Stimulated activated CD8-positive, alpha-beta memory T cell treated with anti-CD3 and anti-CD28 coated beads, Interleukin-4, amount 100 ng/mL, for 24 hours (primary cell): Measurements from ENCODE around the gene FARSA.
A peak's percentile ranks its signal among the peaks of the same experiment; 100 is the strongest.
"Not testable (repeated sequence)": the region's sequence is repeated elsewhere in the genome, so short reads cannot be mapped to it uniquely, and the experiment has no call there.

Source experiments
- DNase-seq: peaks from one replicate; pipeline ENCODE4 v3.0.0-alpha.2; 2020; ENCODE audit warnings: low read depth

Gene FARSA

DNA sequence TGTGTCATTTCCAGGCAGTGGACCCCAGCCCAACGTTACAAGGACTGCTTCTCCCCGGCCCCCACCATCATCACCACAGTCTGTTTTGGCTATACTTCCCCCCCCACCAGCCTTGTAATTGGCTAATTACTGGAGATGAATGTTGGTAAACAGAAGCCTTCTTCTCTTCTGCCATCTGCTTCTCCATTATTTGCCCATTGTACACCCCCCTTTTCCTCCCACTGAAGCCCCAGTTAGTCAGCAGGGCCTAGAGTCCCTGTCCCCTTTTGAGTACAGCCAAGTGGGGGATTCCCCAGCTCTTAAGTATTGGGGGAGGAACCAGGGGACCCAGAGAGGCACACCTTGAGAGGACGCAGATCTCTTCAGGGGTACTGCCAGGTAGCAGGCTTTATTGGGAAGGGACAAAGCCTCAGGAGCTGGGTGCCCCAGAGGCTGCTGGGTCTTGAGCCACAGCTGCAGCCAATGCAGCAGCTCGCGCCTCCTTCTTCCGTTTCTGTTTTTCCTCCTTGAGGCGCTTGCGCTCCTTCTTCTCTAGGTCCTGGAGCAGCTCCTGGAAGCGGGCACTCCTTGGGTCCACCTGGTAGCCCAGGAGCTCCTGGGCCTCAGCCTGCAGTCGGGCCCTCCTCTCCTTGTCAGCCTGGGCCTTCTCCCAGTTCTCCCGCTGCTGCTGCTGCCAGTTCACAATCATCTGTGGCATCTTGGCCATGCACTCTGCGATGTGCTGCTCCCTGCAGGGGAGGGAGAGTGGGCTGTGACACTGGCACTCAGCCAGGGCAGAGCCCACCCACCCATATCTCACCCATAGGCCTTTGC lies 20.5 kb upstream of the FARSA start:
- no peak for DNase-seq

DNA sequence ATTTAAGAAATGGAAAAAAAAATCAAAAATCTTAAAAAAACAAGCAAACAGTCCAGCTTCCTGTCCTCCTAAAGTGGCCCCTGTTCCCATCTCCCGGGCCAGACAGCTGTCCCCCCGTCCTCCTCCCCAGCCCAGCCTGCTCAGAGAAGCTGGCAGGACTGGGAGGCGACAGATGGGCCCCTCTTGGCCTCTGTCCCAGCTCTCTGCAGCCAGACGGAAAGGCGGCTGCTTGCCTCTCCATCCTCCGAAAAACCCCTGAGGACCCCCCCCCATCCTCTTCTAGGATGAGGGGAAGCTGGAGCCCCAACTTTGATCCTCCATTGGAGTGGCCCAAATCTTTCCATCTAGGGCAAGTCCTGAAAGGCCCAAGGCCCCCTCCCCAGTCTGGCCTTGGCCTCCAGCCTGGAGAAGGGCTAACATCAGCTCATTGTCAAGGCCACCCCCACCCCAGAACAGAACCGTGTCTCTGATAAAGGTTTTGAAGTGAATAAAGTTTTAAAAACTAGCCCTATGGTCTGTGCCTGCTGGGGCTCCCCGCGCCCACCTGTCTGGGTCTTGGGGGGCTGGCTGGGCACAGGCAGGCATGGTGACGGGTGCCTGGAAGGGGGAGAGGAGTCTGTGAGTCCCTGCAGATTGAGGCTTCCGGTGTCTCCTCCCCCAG lies 19.8 kb upstream of the FARSA start:
- DNase-seq: no peak

DNA sequence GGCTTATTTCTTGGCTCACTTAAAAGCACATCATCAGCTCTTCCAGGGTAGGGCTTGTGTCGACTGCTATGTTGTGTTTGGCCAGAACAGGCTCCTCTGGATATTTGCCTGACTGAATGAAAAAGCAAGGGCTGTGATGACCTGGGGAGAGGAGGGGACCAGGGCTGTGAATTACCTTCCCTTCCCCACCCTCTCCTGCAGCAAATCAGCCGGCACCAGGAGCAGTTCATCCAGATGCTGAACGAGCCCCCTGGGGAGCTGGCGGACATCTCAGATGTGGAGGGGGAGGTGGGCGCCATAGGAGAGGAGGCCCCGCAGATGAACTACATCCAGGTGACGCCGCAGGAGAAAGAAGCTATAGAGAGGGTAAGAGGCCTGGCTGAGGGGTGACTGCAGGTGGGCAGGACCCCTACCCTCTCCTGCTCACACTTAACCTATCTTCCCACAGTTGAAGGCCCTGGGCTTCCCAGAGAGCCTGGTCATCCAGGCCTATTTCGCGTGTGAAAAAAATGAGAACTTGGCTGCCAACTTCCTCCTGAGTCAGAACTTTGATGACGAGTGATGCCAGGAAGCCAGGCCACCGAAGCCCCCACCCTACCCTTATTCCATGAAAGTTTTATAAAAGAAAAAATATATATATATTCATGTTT lies 19.1 kb upstream of the FARSA start:
- no peak for DNase-seq

DNA sequence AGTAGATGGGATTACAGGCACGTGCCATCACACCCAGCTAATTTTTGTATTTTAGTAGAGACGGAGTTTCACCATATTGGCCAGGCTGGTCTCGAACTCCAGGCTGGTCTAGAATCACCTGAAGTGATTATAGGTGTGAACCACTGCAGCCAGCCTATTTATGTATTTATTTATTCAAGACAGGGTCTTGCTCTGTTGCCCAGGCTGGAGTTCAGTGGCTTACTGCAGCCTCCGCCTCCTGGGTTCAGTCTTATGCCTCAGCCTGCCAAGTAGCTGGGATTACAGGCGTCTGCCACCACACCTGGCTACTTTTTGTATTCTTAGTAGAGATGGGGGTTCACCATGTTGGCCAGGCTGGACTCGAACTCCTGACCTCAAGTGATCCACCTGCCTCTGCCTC lies 18.5 kb upstream of the FARSA start:
- not testable (repeated sequence) for DNase-seq

DNA sequence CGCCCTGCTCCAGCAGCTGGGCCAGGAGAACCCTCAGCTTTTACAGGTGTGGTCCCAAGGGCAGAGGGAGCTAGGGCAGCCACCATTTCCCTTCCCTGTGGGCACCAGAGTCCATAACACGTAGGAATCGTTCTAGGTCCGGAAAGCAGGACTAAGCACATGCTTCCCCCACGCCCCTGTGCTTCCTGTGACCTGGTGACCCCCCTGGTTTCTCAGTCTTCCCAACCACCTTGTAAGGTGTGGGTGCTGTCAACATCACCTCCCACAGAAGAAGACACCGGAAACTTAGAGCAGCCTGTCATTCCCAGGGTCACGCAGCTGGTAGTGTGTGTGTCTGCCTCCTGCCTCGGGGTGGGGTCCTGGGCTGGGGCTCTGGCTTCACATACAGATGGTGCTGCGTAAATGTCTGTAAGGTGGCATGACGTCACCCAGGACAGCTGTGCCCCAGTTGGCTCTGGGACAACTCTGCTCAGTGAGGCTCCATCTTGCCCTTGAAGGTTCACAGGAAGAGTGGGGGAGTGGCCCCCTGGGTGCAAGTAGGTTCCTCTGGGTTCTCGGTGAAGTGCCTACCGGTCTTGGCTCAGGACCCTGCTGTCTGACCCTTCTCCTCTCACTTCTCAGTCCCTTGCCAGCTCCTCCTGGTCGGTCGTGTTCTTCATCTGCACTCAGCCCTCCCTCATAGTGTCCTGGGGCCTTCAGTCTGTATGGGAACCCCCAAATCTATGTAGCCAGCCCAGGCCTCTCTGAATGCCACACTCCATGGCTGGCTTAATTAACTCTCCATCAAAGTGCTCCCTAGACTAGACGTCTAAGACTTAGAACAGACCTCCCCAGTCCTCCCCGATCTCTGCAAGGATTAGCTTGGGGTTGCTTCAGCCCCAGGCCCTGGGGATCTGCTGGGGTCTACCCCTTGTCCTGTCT lies 16.1 kb upstream of the FARSA start:
- no peak for DNase-seq

DNA sequence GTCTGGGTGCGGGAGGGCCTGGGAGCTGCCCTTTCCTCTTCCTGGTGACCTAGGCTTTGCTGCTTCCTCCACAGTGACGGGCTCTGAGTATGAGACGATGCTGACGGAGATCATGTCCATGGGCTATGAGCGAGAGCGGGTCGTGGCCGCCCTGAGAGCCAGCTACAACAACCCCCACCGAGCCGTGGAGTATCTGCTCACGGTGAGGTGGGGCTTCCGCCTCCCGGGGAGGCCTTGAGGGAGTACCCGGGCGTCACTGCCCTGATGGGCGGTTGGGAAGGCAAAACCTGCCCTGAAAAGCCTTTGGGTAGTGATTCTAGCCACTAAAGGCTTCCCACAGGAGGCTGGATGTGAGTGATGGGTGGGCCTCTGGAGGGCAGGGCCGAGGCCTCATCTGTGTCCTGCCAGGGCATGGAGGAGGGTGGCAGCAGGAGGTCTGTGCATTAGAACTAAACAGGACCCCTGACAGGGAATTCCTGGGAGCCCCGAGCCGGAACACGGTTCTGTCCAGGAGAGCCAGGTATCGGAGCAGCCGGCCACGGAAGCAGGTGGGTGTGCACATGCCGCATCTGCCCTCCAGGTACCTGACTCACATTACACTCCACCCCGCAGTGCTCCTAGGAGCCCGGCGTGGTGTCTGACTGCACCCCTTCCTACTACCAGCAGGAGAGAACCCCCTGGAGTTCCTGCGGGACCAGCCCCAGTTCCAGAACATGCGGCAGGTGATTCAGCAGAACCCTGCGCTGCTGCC lies 15.3 kb upstream of the FARSA start:
- no peak for DNase-seq

DNA sequence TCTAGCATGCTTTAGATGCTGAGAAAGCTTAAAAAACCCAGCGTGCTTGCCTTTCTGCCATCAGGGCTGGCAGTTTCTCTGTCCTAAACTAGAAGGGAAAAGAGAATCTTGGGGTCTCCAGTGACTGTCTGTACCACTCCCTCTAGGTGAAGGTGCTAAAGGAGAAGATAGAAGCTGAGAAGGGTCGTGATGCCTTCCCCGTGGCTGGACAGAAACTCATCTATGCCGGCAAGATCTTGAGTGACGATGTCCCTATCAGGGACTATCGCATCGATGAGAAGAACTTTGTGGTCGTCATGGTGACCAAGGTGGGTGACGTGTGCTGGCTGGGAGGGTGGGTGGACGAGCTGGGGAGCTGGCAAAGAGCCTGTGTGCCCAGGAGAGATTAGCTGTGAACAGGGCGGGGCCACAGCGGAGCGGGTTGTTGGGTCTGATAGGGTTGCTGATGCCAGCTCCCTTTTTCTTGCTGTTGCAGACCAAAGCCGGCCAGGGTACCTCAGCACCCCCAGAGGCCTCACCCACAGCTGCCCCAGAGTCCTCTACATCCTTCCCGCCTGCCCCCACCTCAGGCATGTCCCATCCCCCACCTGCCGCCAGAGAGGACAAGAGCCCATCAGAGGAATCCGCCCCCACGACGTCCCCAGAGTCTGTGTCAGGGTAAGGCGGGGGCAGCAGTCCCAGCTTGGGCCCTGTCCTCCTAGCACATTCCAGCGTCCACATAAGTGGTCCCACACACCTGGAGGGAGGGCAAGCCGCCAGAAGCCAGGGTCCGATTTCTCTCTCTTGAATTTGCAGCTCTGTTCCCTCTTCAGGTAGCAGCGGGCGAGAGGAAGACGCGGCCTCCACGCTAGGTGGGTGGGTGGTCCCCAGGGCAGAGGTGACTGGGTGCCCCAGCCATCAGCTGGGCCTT lies 14.4 kb upstream of the FARSA start:
- no peak for DNase-seq

DNA sequence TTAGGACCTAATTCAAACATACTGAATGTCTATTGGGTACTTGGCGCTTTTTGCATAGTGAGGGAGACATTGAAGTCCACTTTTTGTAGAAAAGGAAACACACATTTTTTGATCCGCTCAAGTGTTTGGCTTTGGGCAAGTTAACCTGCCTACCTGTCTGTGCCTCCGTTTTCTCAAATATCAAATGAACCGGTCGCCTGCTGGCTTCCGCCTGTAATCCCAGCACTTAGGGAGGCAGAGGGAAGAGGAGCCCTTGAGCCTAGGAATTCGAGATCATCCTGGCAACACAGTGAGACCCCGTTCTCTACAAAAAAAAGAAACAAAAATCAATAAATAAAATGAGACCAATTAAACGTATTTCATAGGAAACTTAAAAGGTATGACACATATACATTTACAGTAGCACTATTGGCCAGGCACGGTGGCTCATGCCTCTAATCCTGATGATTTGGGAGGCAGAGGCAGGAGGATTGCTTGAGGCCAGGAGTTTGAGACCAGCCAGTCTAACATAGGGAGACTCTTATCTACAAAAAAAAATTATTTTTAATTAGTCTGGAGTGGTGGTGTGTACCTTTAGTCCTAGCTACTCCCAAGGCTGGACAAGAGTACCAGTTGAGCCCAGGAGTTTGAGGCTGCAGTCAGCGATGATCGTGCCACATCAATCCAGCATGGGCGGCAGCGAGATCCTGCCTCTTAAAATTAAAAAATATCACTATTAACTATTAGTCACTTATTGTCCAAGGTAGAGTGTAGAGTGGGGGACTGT lies 13.4 kb upstream of the FARSA start:
- no peak for DNase-seq

DNA sequence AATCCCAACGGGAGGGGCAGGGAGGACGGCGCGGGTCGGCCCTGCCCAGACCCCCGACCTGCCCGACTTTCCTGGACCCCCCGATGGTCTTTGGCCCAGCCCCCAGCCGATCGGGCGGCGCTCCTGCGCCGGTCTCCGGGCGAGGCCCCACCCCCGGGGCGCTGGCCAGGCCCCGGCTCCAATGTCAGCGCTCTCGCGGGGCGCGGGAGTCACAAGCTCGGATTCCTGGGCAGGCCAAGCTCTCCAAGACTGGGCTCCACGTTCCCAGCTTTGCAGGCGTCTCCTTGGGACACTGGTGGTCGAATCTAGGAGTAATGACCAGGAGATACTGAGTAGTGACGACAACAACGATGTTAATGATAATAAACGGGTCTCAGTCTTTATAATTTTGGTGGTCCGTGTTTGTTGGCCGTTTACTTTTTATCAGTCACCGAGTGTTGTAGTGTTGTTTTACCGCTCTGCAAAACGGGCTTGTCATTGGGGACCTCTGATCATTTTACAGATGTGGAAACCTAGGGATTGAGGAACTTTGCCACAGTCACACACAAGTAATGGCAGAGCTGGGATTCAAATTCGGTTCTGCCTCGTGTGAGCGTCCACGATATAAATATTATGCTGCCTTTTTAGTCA lies 12.7 kb upstream of the FARSA start:
- DNase-seq: peak; percentile 42

DNA sequence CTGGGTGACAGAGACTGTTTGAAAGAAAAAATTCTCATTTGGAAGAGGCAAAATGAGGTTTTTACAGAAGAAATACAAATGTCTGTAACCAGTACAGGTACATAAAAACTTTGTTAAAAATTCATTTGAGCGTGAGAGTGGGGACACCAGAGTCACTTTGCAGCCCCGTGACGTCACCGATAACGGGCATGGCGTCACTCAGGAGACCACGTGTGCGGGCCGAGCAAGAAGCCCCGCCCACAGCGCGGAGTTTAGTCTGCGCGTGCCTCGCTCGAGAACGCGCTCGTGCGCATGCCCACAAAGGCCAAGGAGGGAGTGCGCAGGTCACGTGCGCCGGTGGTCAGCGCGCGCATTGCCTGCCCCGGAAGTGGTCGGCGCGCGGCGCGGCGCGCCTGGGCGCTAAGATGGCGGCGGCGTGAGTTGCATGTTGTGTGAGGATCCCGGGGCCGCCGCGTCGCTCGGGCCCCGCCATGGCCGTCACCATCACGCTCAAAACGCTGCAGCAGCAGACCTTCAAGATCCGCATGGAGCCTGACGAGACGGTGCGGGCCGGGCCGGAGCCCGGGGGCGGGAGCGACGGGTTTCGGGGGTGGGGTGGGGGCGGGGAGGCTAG lies 12.1 kb upstream of the FARSA start, which contains the start of gene RAD23A:
TSS of gene RAD23A (plus strand) at position 384 of the 613 bp plus-strand sequence. CDS start at position 471, 87 bp downstream.
- peak; percentile 98 for DNase-seq

DNA sequence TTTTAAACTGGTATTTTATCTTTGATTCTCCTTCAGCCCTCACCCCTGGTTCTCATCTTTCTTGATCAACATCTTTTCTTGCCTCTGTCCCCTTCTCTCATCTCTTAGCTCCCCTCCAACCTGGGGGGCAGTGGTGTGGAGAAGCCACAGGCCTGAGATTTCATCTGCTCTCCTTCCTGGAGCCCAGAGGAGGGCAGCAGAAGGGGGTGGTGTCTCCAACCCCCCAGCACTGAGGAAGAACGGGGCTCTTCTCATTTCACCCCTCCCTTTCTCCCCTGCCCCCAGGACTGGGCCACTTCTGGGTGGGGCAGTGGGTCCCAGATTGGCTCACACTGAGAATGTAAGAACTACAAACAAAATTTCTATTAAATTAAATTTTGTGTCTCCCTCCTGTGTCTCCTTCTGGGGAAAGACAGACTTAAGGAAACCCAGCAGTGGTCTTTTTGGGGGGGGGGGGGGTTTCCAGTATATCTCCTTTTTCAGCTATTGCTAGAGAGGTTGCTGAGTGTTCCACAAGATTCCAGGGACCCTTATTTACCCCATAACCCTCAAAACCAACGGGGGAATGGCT lies 10.7 kb upstream of the FARSA start:
- DNase-seq: no peak

DNA sequence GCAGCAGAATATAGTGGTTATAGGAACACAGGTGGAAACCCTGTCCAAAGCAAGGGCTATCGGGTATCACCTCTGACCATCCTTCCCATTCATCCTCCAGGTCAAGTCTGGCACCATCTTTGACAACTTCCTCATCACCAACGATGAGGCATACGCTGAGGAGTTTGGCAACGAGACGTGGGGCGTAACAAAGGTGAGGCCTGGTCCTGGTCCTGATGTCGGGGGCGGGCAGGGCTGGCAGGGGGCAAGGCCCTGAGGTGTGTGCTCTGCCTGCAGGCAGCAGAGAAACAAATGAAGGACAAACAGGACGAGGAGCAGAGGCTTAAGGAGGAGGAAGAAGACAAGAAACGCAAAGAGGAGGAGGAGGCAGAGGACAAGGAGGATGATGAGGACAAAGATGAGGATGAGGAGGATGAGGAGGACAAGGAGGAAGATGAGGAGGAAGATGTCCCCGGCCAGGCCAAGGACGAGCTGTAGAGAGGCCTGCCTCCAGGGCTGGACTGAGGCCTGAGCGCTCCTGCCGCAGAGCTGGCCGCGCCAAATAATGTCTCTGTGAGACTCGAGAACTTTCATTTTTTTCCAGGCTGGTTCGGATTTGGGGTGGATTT lies 10.0 kb upstream of the FARSA start:
- DNase-seq: no peak

DNA sequence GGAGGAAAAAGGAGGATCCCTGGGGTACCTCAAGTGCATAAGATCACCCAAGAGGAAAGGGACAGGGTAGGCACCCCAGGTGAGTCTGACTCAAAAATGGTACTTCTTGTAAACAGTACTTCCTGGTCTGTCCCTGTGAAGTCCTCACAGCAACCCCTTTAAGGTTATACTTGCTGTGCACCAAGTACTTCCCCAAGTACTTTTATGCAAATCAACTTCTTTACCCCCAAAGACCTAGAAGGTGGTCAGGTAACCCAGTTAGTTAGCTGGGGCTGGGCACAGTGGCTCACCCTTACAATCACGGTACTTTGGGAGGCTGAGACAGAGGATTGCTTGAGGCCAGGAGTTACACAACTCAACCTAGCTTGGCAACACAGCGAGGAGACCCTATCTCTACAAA lies 7.4 kb upstream of the FARSA start:
- DNase-seq: no peak

DNA sequence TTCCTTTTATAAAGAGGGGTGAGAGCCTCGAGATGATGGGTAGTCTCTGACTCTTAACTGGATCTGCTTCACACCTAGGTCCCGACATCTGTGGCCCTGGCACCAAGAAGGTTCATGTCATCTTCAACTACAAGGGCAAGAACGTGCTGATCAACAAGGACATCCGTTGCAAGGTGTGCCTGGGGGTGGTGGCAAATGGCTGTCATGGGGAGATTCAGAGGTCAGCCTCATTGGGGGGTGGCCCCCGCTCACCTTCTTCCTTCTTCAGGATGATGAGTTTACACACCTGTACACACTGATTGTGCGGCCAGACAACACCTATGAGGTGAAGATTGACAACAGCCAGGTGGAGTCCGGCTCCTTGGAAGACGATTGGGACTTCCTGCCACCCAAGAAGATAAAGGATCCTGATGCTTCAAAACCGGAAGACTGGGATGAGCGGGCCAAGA lies 6.5 kb upstream of the FARSA start:
- no peak for DNase-seq

DNA sequence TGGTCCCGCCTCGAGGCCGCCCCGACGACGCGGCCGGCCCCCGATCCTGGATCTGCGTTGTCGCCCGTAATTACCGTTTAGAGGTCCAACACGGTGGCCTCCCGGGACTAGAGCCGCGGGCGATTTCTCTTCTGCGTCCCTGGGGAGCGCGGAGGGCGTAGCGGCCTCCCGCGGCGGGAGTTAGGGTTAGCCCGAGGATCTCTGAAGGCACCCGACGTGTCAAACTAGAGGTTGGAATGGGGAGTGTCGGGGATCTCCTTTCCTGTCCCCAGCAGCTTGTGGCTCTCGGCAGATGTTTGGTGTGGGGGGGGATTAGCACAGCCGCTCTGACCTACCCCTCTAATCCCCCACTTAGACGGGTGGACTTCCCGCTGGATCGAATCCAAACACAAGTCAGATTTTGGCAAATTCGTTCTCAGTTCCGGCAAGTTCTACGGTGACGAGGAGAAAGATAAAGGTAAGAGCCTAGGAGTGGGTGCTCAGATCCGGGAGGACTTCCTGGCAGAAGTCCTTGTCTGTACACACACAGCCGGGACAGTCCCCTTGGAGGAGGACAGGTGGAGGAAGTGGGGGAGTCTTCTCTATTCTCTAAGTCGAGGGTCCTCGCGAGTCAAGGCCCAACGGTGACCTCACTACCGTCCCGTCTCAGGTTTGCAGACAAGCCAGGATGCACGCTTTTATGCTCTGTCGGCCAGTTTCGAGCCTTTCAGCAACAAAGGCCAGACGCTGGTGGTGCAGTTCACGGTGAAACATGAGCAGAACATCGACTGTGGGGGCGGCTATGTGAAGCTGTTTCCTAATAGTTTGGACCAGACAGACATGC lies 5.5 kb upstream of the FARSA start:
- DNase-seq: no peak

DNA sequence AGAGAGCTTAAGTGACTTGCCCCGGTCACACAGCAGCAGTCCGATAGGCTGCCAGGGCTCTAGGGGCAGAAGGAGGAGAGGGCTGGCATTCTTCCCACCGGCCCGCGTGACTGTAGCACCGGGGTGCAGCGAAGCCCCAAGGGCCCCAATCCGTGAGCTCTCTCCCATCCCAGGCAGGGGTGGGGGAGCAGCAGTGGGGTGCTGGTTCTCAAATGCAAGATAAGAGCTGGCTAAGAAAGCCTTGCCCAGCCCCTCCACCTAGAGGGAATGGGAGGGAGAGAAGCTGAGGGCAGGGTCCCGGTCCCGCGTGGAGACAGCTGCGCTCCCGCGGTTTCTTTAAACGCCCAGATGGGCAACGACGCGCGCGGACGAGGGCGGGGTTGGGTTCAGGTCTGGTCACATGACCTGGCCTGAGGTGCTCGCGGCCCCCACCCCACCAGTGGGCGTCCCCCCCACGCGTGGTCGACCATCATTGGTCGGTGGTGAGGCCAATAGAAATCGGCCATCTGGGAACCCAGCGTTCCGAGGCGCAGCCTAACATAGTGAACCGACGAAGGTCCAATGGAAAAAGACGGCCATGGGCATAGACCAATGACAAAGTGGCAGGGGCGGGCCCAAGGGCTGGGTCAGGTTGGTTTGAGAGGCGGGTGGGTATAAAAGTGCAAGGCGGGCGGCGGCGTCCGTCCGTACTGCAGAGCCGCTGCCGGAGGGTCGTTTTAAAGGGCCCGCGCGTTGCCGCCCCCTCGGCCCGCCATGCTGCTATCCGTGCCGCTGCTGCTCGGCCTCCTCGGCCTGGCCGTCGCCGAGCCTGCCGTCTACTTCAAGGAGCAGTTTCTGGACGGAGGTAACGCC lies 4.6 kb upstream of the FARSA start, which contains the start of gene CALR:
TSS of gene CALR (plus strand) at position 683 of the 852 bp plus-strand sequence. CDS start at position 754, 71 bp downstream.
- peak; percentile 97 for DNase-seq
